Mucosa of gallbladder (tissue), 1 donor: ENCODE measurements around the gene FOXS1. TPM values are rescaled to one million over a fixed set of nuclear protein-coding genes. Genes with fewer than 3 reads are reported as not detected.
A peak's percentile ranks its signal among the peaks of the same experiment; 100 is the strongest.

Experiments
- DNase-seq: peaks from one replicate; pipeline ENCODE4 v3.0.0-alpha.2; 2020; ENCODE audit warnings: low spot score
- total RNA-seq: library from RNA; stranded (reverse); gene quantifications from one replicate; pipeline ENCODE4 v1.2.1, GENCODE V29; 2021
- donor health status: DM: no; HTN: no; CAD: no.

Gene FOXS1
- total RNA-seq: 1.6 TPM

GRCh38 chr20:31845300-31845863 lies at the start of gene FOXS1:
Gene FOXS1, minus strand, starts transcription at chr20:31845604. Its CDS starts 62 bp downstream, at chr20:31845542.
- DNase-seq: peak; percentile 37

GRCh38 chr20:31890646-31891045 lies 45.2 kb upstream of the FOXS1 start:
- DNase-seq: no peak

- DNase-seq: no peak
These were observed 38.4 kb upstream of the FOXS1 start for GRCh38 chr20:31883829-31884228.

GRCh38 chr20:31881945-31882344 lies 36.5 kb upstream of the FOXS1 start:
- no peak for DNase-seq

- DNase-seq: peak; percentile 95
These were observed 34.0 kb upstream of the FOXS1 start for GRCh38 chr20:31879143-31879987.

GRCh38 chr20:31877684-31878083 lies 32.3 kb upstream of the FOXS1 start:
- no peak for DNase-seq

GRCh38 chr20:31875671-31876070 lies 30.3 kb upstream of the FOXS1 start:
- no peak for DNase-seq

- DNase-seq: no peak
These were observed 27.0 kb upstream of the FOXS1 start for GRCh38 chr20:31872406-31872805.

GRCh38 chr20:31871618-31871954 lies 26.2 kb upstream of the FOXS1 start:
- DNase-seq: no peak

GRCh38 chr20:31870726-31871617 lies 25.6 kb upstream of the FOXS1 start:
- DNase-seq: no peak

- DNase-seq: peak; percentile 36
These were observed 24.7 kb upstream of the FOXS1 start, which contains the start of the genes DUSP15 and TTLL9 for GRCh38 chr20:31869942-31870725. Gene DUSP15, minus strand, starts transcription at chr20:31870527. Its CDS starts 190 bp downstream, at chr20:31870337. Gene TTLL9, plus strand, starts transcription at chr20:31870634. Its CDS starts 493 bp downstream, at chr20:31871127.

GRCh38 chr20:31869673-31869941 lies 24.2 kb upstream of the FOXS1 start:
- no peak for DNase-seq

GRCh38 chr20:31868853-31869672 lies 23.7 kb upstream of the FOXS1 start:
- DNase-seq: no peak

GRCh38 chr20:31866221-31866620 lies 20.8 kb upstream of the FOXS1 start:
- no peak for DNase-seq

- DNase-seq: no peak
These were observed 19.4 kb upstream of the FOXS1 start for GRCh38 chr20:31864521-31865400.

GRCh38 chr20:31863296-31864085 lies 18.1 kb upstream of the FOXS1 start:
- DNase-seq: no peak

GRCh38 chr20:31862506-31862905 lies 17.1 kb upstream of the FOXS1 start:
- no peak for DNase-seq

GRCh38 chr20:31862157-31862470 lies 16.7 kb upstream of the FOXS1 start:
- no peak for DNase-seq
